A549 (cell line): ENCODE results near the gene MRPL34.
A peak's percentile ranks its signal among the peaks of the same experiment; 100 is the strongest.

Experiments
- CHD2 ChIP-seq: fragments of 150-350 bp; IDR thresholded peaks from 2 replicates; pipeline ENCODE4 v1.6.1; 2014; ENCODE audit warnings: low read length; ENCODE audit not compliant: partially characterized antibody
- ELK1 ChIP-seq: fragments of 150-350 bp; IDR thresholded peaks from 2 replicates; pipeline ENCODE4 v1.6.1; 2014; ENCODE audit warnings: low read depth, mild to moderate bottlenecking, low read length
- EP300 ChIP-seq, 2 experiments: fragments of >200 bp; sonication (Bioruptor Twin); formaldehyde crosslinking; IDR thresholded peaks; 2 replicates in 1 of 2; 3 replicates in 1 of 2; pipeline ENCODE4 v1.6.1; 2016 to 2017
- KDM1A ChIP-seq: fragments of 200-600 bp; sonication (generic); IDR thresholded peaks from 2 replicates; pipeline ENCODE4 v1.6.1; 2016; ENCODE audit warnings: low read depth, mild to moderate bottlenecking
- POLR2A ChIP-seq: IDR thresholded peaks from 2 replicates; pipeline ENCODE4 v1.6.1; 2012; ENCODE audit warnings: mild to moderate bottlenecking, low read length
- TF ChIP-seq, protein P1 (sequence below): fragments of >200 bp; sonication (Bioruptor Twin); formaldehyde crosslinking; IDR thresholded peaks from 3 replicates; pipeline ENCODE4 v1.5.1; 2016
- TF ChIP-seq, protein P2 (sequence below): fragments of 200-600 bp; sonication (generic); IDR thresholded peaks from 2 replicates; pipeline ENCODE4 v1.6.1; 2016; ENCODE audit warnings: antibody characterized with exemption, mild to moderate bottlenecking, moderate library complexity

- TF ChIP-seq, protein P1, sequence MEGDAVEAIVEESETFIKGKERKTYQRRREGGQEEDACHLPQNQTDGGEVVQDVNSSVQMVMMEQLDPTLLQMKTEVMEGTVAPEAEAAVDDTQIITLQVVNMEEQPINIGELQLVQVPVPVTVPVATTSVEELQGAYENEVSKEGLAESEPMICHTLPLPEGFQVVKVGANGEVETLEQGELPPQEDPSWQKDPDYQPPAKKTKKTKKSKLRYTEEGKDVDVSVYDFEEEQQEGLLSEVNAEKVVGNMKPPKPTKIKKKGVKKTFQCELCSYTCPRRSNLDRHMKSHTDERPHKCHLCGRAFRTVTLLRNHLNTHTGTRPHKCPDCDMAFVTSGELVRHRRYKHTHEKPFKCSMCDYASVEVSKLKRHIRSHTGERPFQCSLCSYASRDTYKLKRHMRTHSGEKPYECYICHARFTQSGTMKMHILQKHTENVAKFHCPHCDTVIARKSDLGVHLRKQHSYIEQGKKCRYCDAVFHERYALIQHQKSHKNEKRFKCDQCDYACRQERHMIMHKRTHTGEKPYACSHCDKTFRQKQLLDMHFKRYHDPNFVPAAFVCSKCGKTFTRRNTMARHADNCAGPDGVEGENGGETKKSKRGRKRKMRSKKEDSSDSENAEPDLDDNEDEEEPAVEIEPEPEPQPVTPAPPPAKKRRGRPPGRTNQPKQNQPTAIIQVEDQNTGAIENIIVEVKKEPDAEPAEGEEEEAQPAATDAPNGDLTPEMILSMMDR = peak; percentile 40
- TF ChIP-seq KDM1A (no peak), POLR2A (peak; percentile 43), CHD2 (no peak), EP300 (IDR thresholded peaks at IDR 0.05) (no peak), ELK1 (no peak)
- TF ChIP-seq, protein P2, sequence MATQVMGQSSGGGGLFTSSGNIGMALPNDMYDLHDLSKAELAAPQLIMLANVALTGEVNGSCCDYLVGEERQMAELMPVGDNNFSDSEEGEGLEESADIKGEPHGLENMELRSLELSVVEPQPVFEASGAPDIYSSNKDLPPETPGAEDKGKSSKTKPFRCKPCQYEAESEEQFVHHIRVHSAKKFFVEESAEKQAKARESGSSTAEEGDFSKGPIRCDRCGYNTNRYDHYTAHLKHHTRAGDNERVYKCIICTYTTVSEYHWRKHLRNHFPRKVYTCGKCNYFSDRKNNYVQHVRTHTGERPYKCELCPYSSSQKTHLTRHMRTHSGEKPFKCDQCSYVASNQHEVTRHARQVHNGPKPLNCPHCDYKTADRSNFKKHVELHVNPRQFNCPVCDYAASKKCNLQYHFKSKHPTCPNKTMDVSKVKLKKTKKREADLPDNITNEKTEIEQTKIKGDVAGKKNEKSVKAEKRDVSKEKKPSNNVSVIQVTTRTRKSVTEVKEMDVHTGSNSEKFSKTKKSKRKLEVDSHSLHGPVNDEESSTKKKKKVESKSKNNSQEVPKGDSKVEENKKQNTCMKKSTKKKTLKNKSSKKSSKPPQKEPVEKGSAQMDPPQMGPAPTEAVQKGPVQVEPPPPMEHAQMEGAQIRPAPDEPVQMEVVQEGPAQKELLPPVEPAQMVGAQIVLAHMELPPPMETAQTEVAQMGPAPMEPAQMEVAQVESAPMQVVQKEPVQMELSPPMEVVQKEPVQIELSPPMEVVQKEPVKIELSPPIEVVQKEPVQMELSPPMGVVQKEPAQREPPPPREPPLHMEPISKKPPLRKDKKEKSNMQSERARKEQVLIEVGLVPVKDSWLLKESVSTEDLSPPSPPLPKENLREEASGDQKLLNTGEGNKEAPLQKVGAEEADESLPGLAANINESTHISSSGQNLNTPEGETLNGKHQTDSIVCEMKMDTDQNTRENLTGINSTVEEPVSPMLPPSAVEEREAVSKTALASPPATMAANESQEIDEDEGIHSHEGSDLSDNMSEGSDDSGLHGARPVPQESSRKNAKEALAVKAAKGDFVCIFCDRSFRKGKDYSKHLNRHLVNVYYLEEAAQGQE = no peak
Measured at GRCh38 chr19:17303167-17303939, 2.3 kb upstream of the MRPL34 start, which contains the start of gene ABHD8.
